ENCODE data around the gene COX6A1. TPM values are rescaled to one million over a fixed set of nuclear protein-coding genes. Genes with fewer than 3 reads are reported as not detected.

The COX6A1 gene
- total and polyA plus RNA-seq, 2 donors (not counting 1 experiment from before 2014, with no cell fraction given) = 137 to 484 TPM

DNA sequence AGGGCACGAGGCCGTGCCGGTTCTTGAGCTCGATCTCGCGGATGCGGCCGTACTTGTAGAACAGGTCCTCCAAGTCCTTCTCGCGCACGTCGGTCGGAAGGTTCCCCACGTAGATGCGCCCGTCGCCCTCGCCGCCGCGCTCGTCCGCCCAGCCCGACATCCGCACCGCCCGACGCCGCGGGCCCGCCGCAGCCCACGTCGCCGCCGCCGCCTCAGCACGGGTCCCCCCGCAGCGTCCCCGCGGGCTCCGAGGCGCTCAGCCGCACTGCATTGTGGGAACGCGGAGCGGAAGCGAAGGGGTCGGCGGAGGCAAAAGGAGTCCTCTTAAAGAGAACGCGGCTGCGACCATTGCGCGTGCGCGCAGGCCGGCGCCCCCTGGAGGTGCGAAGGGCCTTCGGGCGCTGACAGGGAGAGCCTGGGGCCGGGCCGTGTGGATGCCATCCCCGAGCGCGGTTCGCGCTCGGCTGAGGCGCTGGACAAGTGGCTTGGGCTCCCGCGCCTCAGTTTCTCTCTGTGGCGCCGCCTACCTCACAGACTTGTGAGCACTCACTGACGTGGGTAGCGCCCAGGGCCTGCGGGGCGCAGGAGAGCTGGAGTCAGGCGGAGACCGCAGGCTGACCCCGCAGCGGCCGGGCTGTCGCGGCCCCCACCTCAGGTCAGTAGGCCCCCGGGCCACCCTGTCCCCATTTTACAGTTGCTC is 31.7 kb downstream of the COX6A1 start, which contains the start of gene SRSF9:
TSS of gene SRSF9 (minus strand) at position 299 of the 700 bp plus-strand sequence. CDS start at position 160, 139 bp downstream.
- Mint-ChIP-seq H3K27ac (peak within 1 kb of the TSS; percentile 89), H3K4me1 (peaks cover 33% of the 10 kb centered on the region)
- under 1% methylated on average over 88 of the region's 88 CpGs for WGBS (ENCODE audit: insufficient coverage)

More for the DNA sequence above, 31.7 kb downstream of the COX6A1 start, which contains the start of gene SRSF9:
- no peaks in the 10 kb centered on the region for H3K27me3 ChIP-seq (replicated peaks in 1 of 4; ENCODE audit: control extremely low read depth in 1 of 4, control insufficient read depth in 3 of 4, insufficient read depth in 4 of 4, low read length in 3 of 4)
- peaks cover 20% of the 10 kb centered on the region in 2 donors for H3K4me1 ChIP-seq (ENCODE audit: control insufficient read depth in 2 of 2, insufficient read depth in 2 of 2, low read length in 2 of 2)
- H3K36me3 ChIP-seq (replicated peaks in 1 of 2; ENCODE audit: control extremely low read depth in 1 of 2, control insufficient read depth in 1 of 2, extremely low read depth in 1 of 2, insufficient read depth in 2 of 2, low read length in 1 of 2) = peaks cover 4 to 19% of the 10 kb centered on the region in 2 experiments
- H3K4me3 Mint-ChIP-seq = peak within 1 kb of the TSS; percentile 91
- H3K4me3 ChIP-seq (ENCODE audit: control extremely low read depth in 1 of 5, extremely low read depth in 1 of 5, insufficient read depth in 1 of 5, low read depth in 2 of 5, low read length in 4 of 5) = peak within 1 kb of the TSS; percentile 62 to 81 (median 74)
- peak within 1 kb of the TSS; percentile 80 to 94 for H3K27ac ChIP-seq (ENCODE audit: low read length in 2 of 2)
- H3K27me3 Mint-ChIP-seq = no peaks in the 10 kb centered on the region
- CTCF ChIA-PET = interaction anchor here (0.6 to 1.8 kb wide), 12 partner anchors 17 to 168 kb away, joined by 3 to 10 read pairs (median 3); partner anchors contain the start of genes DYNLL1 and SIRT4
- no peak for TF ChIP-seq EZH2 (IDR thresholded peaks at IDR 0.05; ENCODE audit: borderline replicate concordance, insufficient read depth, low read depth, low read length, poor library complexity, severe bottlenecking)
- TF ChIP-seq CTCF (IDR thresholded peaks at IDR 0.05) = peak; percentile 95
- peak within 1 kb of the TSS; percentile 74 for H3K9ac ChIP-seq (ENCODE audit: low read length)
- peaks cover 64% of the 10 kb centered on the region for H3K79me2 ChIP-seq (ENCODE audit: control insufficient read depth, insufficient read depth, low read length)
- peak; percentile 99 for DNase-seq
- H3K4me2 ChIP-seq (replicated peaks; ENCODE audit: low read depth, low read length, poor library complexity, severe bottlenecking) = peak within 1 kb of the TSS; percentile 93
- POLR2A ChIA-PET = interaction anchor here (0.5 to 2.1 kb wide), 6 partner anchors 23 to 1099 kb away, joined by 3 to 26 read pairs (median 9); partner anchors contain the start of genes DYNLL1, RNU4-1, RNU4-2 and SIRT4
- peaks cover 41% of the 10 kb centered on the region for H4K20me1 ChIP-seq (ENCODE audit: control insufficient read depth, insufficient read depth, low read length, poor library complexity, severe bottlenecking)
- ATAC-seq (ENCODE audit: low read depth) = peak; percentile 87
- intact Hi-C loops (cut with micrococcal nuclease) = loop anchor here (1.0 to 10.0 kb wide), 8 partner anchors 23 to 435 kb away; partner anchors contain the start of genes COQ5, COX6A1, DYNLL1 and GATC
- no peaks in the 10 kb centered on the region for H3K9me3 ChIP-seq (ENCODE audit: control extremely low read depth in 1 of 3, control insufficient read depth in 2 of 3, insufficient read depth in 1 of 3, low read length in 2 of 3)
- no peaks in the 10 kb centered on the region for H3K9me3 Mint-ChIP-seq (ENCODE audit: insufficient read depth)
- H2AFZ ChIP-seq (ENCODE audit: insufficient read depth, low read depth, low read length, poor library complexity, severe bottlenecking) = peak within 1 kb of the TSS; percentile 99

Measured in B cell (primary cell).